ENCODE data around the gene TSPAN7. TPM values are rescaled to one million over a fixed set of nuclear protein-coding genes. Genes with fewer than 3 reads are reported as not detected.
A peak's percentile ranks its signal among the peaks of the same experiment; 100 is the strongest.

TSPAN7 gene
- total RNA-seq, 4 donors from 2014 or later: 26.9 to 170 (median 134) TPM

DNA sequence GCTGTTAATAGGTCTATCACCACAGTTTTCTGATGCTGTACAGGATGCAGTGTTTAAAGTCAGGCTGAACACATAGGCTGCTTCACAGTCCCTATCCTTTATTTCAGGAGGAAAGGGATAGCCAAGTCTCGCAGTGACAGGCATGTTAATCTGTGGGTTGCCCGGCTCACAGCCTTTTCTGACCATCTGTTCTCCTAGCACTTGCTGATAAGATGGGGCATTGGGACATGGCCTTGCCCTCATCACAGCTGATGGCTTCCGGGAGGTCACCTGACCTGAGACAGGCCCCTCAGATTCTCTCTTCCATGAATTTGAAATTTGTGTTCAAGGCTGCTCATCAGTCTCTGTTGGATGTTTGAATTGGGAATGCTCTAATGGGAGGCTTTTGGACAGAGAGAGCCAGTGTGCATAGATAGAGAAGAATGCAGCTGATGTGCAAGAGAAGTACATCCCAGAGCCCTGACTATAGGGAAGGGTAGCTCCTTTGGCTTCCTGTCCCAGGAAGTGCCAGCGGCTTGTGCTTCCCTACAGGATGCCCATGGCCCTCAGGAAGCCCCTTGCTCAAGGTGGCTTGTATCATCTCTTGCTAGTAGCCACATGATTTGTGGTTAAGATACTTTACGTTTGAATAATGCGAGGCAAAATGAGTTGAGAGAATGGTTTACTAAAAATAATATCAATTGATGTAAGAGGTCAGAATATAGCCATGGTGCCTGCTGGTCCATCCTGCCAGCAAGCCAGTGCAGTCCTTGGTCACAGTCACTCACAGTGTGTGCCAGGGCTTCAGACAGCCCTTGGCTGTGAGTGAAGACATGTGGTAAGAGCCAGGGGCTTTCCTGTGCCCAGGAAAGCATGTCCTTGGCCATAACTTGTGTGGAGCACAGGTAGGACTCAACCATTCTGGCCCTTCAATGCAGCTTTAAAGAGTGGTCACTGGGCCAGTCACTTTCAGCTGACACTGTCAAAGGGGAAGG, 88.6 kb downstream of the TSPAN7 start:
- H3K4me3 ChIP-seq: no peak overlapping the region
- WGBS, 2 donors (ENCODE audit: low coverage in 1 of 2): 85% methylated on average over 6 of the region's 6 CpGs; no CpG with 5 or more reads in 1 of the 2 donors
- TF ChIP-seq EP300 (IDR thresholded peaks at IDR 0.05; ENCODE audit: low read depth) (no peak), POLR2AphosphoS5 (IDR thresholded peaks at IDR 0.05) (no peak), POLR2A (IDR thresholded peaks at IDR 0.05) (no peak)
- TF ChIP-seq, protein P1, sequence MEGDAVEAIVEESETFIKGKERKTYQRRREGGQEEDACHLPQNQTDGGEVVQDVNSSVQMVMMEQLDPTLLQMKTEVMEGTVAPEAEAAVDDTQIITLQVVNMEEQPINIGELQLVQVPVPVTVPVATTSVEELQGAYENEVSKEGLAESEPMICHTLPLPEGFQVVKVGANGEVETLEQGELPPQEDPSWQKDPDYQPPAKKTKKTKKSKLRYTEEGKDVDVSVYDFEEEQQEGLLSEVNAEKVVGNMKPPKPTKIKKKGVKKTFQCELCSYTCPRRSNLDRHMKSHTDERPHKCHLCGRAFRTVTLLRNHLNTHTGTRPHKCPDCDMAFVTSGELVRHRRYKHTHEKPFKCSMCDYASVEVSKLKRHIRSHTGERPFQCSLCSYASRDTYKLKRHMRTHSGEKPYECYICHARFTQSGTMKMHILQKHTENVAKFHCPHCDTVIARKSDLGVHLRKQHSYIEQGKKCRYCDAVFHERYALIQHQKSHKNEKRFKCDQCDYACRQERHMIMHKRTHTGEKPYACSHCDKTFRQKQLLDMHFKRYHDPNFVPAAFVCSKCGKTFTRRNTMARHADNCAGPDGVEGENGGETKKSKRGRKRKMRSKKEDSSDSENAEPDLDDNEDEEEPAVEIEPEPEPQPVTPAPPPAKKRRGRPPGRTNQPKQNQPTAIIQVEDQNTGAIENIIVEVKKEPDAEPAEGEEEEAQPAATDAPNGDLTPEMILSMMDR (IDR thresholded peaks at IDR 0.05): no peak
- in situ Hi-C loops (cut with MboI; ENCODE audit: low pct_ligation_motif_present in 1 of 4, low pct_unique_long_range_greater_than_20kb in 1 of 4, low sequenced_read_pairs in 3 of 4): no loop called here
- DNase-seq: no peak
- no peaks in the 10 kb centered on the region for H3K4me1 ChIP-seq
- no peaks in the 10 kb centered on the region for H3K9me3 ChIP-seq
- H3K27ac ChIP-seq: no peak overlapping the region
- intact Hi-C loops (cut with DNase I; ENCODE audit: low total_unique reads): no loop called here
- H3K36me3 ChIP-seq: no peaks in the 10 kb centered on the region
- no peaks in the 10 kb centered on the region for H3K27me3 ChIP-seq

DNA sequence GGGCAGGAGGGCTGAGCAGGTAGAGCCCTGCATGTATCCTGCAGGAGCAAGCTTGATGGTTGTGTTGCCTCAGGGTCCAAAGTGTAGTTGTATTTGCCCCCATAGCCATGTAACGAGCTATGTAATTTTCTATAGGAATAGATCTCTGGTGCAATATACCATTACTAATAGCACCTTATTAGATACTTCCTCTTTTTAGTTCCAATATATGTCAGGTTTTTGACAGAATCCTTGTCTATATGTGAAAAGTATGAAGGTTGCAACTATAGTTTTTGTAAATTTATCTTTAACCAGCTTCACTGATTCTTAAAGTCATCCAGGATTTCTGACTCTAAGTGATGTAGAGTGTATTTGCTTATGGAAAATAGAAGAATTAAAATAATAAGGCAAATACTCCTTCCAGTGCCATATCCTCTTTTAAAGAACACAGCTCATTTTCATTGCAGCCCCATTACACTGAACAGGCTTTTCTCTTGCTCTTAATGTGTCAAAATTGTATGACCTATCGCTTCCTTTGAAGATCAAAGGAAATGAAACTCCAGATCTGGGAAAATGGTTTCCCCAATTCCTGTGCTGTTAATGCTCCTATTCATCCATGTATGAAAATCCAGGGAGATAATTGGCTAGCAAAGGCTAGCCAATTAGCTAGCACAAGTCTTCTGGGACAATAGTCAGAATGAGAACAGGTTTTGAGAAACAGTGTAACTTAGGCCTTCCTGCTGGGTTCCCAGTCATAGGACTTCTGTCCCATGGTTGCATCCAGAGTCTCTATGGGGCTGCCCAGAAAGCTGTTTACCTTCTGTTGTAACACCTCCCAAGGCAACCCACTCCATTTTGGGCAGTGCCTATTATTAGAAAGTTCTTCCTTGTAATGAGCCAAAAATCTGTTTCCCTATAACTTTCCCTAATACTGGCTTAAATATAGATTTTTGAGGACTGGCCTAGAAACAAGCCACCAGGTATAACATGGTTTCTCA, 90.6 kb downstream of the TSPAN7 start:
- Histone ChIP-seq H3K27ac (no peak overlapping the region), H3K27me3 (no peaks in the 10 kb centered on the region), H3K4me3 (no peak overlapping the region), H3K36me3 (no peaks in the 10 kb centered on the region), H3K4me1 (no peaks in the 10 kb centered on the region), H3K9me3 (no peaks in the 10 kb centered on the region)
- WGBS, 2 donors (ENCODE audit: low coverage in 1 of 2): 89 to 100% methylated on average over 1 to 2 of the region's 2 CpGs
- TF ChIP-seq POLR2AphosphoS5 (IDR thresholded peaks at IDR 0.05): no peak
- no peak for DNase-seq
- in situ Hi-C loops (cut with MboI; ENCODE audit: low pct_ligation_motif_present in 1 of 4, low pct_unique_long_range_greater_than_20kb in 1 of 4, low sequenced_read_pairs in 3 of 4) (no loop called here), intact Hi-C loops (cut with DNase I; ENCODE audit: low total_unique reads) (no loop called here)

- H3K4me3 ChIP-seq: no peak overlapping the region
- no peaks in the 10 kb centered on the region for H3K36me3 ChIP-seq
- no peaks in the 10 kb centered on the region for H3K4me1 ChIP-seq
- intact Hi-C loops (cut with DNase I; ENCODE audit: low total_unique reads) (no loop called here), in situ Hi-C loops (cut with MboI; ENCODE audit: low pct_ligation_motif_present in 1 of 4, low pct_unique_long_range_greater_than_20kb in 1 of 4, low sequenced_read_pairs in 3 of 4) (no loop called here)
- DNase-seq: no peak
- no peak overlapping the region for H3K27ac ChIP-seq
- WGBS, 2 donors (ENCODE audit: low coverage in 1 of 2): 80 to 83% methylated on average over 2 to 13 of the region's 13 CpGs
- H3K9me3 ChIP-seq: no peaks in the 10 kb centered on the region
- TF ChIP-seq POLR2A (IDR thresholded peaks at IDR 0.05): no peak
- TF ChIP-seq POLR2AphosphoS5 (IDR thresholded peaks at IDR 0.05): no peak
- H3K27me3 ChIP-seq: no peaks in the 10 kb centered on the region
These were observed 91.6 kb downstream of the TSPAN7 start for GRCh38 chrX:38652934-38653442.

DNA sequence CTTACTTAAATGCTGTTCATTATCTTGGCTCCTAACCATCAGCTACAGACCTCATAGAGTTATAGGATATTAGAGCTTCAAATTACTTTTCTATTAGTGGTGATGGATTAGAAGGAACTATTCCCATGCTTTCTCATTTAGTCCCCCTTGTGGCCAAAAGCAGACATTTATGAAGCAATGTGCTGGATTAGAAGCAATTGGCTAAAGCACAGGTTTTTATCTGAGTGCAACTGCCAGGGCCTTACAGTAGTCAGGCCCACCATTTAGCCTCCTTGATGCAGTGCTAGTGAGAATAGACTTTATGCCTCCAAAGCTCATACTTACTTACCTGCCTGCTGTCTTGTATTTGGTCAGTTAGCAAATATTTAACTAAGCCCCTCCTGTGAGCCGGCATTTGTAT, 93.0 kb downstream of the TSPAN7 start:
- H3K27ac ChIP-seq: no peak overlapping the region
- TF ChIP-seq POLR2A (IDR thresholded peaks at IDR 0.05) (no peak), POLR2AphosphoS5 (IDR thresholded peaks at IDR 0.05) (no peak)
- TF ChIP-seq, protein P1 (IDR thresholded peaks at IDR 0.05): peak; percentile 24 to 37 (median 31)
- no peak overlapping the region for H3K4me3 ChIP-seq
- 68% methylated on average over 1 of the region's 1 CpG; no CpG with 5 or more reads in 1 of the 2 donors for WGBS, 2 donors (ENCODE audit: low coverage in 1 of 2)
- no peaks in the 10 kb centered on the region for H3K36me3 ChIP-seq
- in situ Hi-C loops (cut with MboI; ENCODE audit: low pct_ligation_motif_present in 1 of 4, low pct_unique_long_range_greater_than_20kb in 1 of 4, low sequenced_read_pairs in 3 of 4): no loop called here
- intact Hi-C loops (cut with DNase I; ENCODE audit: low total_unique reads): no loop called here
- no peak for DNase-seq
- H3K27me3 ChIP-seq: no peaks in the 10 kb centered on the region
- H3K4me1 ChIP-seq: no peaks in the 10 kb centered on the region
- no peaks in the 10 kb centered on the region for H3K9me3 ChIP-seq
